Stimulated activated naive CD4-positive, alpha-beta T cell (primary cell): ENCODE measurements around the gene CLEC17A.
"Not testable (repeated sequence)": the region's sequence is repeated elsewhere in the genome, so short reads cannot be mapped to it uniquely, and the experiment has no call there.

ENCODE experiments used
- DNase-seq, 6 experiments: peaks; one replicate each; lab custom pipeline; 2025; lab: John Stamatoyannopoulos, UW

The CLEC17A gene, protein sequence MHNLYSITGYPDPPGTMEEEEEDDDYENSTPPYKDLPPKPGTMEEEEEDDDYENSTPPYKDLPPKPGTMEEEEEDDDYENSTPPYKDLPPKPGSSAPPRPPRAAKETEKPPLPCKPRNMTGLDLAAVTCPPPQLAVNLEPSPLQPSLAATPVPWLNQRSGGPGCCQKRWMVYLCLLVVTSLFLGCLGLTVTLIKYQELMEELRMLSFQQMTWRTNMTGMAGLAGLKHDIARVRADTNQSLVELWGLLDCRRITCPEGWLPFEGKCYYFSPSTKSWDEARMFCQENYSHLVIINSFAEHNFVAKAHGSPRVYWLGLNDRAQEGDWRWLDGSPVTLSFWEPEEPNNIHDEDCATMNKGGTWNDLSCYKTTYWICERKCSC

DNA sequence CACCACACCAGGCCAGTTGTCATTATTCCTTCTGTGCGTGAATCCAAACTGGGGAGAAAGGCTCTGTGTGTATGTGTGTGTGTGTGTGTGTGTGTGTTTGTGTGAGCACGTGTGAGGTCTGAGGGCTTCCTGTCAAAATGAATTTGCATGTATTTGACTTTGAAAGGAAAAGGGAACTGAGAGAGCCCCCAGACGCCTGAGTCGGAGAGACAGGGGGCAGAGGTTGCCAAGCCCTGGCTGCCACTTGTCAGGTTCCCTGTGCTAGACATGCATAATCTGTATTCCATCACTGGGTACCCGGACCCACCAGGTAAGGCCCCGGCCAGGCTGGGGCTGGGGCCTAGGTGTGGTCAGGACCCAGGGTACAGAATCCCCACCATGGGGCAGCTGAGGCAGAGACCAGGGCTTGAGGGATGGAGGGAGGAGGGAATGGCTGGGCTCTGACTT lies at the start of gene CLEC17A:
Gene CLEC17A (plus strand): TSS at position 191 of the 447 bp plus-strand sequence. CDS start 77 bp downstream, at position 268.
- DNase-seq: no peak

DNA sequence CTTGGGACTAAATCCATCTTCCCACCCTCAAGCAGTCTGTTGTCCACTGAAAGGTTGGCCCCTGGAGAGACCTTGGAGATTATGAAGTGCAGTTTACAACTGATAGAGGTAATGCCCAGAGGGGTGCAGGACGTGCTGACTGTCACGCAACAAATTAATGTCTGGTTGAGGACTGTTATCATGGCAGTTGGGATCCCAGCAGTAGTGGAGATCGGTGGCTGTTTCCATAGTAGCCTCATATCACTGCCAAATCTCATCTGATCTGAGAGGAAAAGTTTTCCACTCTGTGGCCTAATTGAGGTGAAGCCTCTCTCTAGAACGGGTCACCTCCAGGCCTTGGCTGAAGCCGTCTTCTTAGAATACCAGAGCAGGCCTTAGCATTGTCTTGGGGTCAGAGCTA lies 49.4 kb upstream of the CLEC17A start:
- DNase-seq: no peak

DNA sequence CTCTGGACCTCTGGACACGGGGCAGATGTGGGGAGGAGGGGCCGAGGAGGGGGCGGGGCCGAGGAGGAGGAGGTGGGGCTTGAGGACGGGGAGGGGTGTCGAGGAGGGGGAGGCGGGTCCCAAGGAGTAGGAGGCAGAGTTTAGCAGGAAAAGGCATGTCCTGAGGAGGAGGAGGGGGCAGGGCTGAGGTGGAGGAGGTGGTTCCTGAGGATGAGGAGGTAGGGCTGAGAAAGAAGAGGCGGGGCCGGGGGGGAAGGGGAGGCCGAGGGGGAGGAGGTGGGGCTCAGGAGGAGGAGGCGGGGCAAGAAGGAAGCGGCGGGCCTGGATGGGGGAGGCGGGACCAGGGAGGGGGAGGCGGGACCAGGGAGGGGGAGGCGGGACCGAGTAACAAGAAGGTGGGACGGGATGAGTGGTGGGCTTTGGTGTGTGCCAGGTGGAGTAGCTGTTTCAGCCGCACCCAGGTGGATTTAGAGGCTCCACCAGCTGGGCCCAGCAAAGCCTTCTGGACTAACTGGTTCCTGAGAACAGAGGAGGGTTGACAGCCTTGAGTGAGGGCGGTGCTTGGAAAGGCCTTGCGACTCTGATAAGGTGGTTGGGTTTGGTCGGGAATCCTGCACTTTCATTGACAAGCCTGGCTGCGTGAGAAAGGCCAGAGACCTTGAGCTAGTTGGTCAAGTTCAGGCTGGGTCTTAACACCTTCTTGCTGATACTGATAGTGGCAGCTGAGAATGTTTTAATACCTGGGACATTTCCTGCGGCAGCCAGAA lies 45.8 kb upstream of the CLEC17A start:
- DNase-seq: peak; percentile 20 to 64 (median 32)

DNA sequence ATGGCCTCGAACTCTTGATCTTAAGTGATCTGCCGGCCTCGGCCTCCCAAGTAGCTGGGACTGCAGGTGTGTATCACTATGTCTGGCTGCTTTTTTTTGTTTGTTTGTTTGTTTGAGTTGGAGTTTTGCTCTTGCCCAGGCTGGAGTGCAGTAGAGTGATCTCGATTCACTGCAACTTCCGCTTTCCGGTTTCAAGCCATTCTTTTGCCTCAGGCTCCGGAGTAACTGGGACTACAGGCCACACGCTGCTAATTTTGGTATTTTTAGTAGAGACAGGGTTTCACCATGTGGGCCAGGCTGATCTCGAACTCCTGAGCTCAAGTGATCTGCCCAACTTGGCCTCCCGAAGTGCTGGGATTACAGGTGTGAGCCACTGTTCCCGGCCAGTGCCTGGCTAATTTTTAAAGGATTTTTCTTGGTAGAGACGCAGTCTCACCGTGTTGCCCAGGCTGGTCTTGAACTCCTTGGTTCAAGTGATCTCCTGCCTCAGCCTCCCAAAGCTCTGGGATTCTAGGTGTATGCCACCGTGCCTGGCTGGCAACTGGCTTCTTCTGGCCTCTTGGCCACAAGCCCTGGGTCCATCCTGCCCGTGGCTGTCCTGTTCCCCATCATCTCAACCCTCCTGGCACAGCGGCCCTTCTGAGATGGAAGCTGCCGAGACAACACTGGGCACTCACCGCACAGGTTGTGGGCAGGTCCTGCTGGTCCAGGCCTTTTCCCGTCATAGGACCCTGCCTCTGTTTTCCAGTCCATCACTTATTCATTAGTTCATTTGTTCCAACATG lies 42.0 kb upstream of the CLEC17A start:
- DNase-seq: no peak

DNA sequence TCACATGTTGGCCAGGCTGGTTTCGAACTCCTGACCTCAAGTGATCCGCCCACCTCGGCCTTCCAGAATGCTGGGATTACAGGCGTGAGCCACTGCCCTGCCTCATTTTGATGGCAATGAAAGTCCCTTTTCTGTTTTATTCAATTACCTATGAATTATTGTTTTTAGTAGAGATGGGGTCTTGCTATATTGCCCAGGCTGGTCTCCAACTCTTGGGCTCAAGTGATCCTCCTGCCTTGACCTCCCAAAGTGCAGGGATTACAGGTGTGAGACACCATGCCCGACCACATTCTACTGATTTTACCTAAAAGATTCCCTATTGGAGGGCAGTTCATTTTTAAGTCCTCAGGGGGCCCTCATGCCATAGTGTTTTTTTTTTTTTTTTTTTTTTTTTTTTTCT lies 40.9 kb upstream of the CLEC17A start:
- DNase-seq: not testable (repeated sequence)

DNA sequence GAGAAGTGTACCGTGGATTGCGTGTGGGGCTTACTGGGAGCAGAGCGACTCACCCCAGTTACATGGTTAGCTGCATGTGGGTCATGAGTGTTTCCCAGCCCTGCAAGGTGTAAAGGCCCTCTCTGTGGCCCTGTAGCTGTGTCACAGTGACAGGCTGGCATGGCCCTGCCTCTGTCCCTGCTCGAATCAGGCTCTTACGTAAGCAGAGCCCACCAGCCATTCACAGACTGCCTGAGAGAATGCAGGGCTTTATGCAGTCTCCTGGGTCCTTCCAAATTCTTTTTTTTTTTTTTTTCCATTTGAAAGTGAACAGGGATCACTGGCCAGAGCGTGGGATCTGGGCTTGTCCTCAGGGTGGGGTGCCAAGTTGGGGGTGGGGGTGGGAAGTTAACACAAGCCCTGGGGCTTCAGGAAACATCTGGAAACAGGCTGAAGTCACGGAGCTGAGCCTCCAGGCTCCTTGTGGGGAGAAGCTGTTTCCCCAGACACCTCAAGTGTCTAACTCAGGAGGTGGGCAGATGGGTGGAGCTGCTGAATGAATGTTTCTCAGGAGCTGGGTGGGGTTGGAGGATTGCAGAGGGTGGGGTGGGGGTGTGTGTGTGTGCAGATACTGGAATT lies 40.1 kb upstream of the CLEC17A start:
- no peak for DNase-seq

DNA sequence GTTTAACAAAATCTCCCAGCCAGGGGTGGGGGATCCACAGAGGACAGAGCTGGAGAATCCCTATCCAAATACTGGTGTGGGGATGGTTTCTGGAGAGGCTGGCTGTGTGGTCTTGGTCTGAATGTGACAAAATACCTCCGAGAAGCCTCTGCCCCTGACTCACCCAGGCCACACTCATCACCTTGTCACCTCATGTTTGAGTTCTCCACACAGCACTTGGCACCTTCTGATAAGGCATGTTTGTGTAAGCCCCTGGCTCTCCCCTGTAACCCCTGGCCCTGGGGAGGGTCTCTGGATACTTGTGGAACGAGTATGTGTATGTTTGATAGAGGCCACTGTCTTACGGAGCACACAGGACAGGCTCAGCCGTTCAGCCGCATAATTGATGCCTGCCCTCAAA lies 38.8 kb upstream of the CLEC17A start:
- no peak for DNase-seq

DNA sequence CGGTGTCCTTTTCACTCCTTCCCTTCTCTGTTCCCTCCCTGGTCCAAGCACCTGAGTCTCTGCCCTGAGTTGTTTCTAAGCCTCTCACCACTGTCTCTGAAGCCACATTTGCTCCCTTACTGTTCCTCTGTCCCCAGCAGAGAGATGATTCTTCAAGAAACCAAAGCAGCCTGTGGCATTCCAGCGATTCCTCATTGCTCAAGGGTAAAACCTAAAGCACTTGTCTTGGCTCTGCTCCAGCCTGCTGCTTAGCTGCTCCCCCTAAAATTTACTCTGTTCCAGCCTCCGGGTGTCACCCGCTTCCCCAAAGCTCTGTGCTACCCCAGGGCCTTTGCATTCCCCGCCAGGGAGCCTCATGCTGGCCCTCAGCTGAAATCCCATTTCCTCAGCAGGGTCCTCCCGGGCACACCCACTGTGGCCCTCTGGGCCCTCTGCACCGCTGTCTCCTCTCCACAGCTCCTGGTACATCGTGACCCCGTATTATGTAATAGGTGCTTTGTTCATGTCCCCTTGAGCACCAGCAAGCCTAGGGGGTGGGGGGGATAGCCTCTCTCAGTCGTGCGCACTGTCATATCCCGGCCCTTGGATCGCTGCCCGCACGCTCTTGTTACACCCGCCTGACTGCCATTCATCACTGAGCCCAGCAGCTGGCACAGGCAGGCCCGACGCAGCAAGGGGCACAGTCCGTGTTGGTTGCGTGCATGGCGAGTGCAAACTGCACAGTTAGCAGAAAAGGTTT lies 37.7 kb upstream of the CLEC17A start:
- DNase-seq: no peak

DNA sequence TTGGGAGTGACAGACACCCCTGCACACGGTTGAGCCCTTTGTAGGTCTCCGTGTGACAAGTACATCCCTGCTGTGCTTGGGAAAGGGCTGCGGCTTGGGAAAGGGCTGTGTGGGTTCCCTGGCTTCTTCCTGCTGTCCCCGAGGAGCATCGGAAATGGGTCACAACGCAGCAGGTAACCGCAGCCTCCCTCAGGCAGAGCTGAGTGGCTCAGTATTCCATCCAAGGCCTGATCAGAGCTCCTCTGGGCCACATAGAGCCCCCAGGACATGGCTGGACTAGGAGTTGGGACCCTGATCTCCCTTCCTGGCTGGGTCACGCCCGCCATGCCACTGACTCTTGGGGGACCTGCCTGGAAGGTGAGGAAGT lies 37.2 kb upstream of the CLEC17A start:
- DNase-seq: no peak

DNA sequence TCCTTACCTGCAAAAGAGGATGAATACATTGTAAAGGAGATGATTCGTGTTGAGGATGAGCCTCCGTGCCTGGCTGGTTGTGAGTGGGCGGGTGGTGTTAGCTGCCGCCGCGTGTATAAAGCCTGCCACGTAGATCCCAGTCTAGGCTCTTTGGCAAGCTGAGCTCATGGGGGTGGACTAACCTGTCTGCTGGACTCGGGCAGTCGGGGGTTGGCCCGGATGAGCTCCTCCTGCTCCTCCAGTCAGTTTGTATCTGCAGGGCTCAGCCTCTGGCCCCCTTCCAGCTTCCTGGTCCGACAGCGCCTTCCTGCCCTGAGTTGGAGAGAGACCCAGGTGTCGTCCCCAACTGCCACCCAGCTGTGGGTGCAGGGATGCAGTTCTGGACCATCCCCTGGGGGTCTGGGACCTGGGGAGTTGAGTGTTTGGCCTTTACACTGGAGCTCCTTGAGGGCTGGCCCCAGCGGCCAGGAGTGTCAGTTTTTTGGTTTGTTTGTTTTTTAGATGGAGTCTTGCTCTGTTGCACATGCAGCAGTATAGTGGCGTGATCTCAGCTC lies 32.6 kb upstream of the CLEC17A start:
- DNase-seq: no peak

DNA sequence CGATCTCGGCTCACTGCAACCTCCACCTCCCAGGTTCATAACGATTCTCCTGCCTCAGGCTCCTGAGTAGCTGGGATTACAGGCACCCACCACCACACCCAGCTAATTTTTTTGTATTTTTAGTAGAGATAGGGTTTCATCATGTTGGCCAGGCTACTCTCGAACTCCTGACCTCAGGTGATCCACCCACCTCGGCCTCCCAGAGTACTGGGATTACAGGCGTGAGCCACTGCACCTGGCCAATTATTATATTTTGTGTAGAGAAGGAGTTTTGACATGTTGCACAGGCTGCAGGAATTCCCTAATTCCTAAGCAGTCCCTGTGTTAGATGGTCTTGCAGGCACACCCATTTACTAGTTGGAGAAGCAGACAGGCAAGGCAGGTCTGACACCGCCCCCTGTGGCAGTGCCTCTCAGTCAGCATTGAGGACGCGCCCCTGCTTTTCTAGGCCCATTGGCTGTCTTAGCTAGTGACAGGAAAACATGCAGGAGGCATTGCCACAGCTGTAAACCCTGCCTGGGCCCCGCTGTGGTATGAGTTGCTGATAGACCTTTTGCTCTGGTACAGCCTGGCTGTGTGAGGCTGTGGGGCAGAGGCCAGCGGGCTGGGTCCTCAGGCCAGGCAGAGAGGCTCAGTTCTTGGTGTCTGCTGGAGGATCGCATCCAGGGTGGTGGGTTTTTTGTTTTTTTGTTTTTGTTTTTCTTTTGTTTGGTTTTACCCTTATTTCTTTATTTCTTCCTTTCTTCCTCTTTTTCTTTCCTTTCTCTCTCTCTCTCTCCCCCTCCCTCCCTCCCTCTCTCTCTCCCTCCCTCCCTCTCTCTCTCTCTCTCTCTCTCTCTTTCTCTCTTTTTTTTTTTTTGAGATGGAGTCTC lies 31.5 kb upstream of the CLEC17A start:
- peak; percentile 69 to 86 (median 82) for DNase-seq

DNA sequence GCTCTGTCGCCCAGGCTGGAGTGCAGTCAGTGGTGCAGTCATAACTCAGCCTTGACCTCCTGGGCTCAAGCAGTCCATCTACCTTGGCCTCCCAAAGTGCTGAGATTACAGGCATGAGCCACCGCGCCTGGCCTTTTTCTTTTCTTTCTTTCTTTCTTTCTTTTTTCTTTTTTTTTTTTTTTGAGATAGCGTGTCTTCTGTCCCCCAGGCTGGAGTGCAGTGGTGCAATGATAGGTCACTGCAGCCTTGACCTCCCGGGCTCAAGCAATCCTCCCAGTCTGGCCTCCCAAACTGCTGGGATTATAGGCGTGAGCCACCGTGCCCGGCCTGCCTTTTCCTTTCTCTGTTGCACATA lies 30.9 kb upstream of the CLEC17A start:
- DNase-seq: not testable (repeated sequence)

DNA sequence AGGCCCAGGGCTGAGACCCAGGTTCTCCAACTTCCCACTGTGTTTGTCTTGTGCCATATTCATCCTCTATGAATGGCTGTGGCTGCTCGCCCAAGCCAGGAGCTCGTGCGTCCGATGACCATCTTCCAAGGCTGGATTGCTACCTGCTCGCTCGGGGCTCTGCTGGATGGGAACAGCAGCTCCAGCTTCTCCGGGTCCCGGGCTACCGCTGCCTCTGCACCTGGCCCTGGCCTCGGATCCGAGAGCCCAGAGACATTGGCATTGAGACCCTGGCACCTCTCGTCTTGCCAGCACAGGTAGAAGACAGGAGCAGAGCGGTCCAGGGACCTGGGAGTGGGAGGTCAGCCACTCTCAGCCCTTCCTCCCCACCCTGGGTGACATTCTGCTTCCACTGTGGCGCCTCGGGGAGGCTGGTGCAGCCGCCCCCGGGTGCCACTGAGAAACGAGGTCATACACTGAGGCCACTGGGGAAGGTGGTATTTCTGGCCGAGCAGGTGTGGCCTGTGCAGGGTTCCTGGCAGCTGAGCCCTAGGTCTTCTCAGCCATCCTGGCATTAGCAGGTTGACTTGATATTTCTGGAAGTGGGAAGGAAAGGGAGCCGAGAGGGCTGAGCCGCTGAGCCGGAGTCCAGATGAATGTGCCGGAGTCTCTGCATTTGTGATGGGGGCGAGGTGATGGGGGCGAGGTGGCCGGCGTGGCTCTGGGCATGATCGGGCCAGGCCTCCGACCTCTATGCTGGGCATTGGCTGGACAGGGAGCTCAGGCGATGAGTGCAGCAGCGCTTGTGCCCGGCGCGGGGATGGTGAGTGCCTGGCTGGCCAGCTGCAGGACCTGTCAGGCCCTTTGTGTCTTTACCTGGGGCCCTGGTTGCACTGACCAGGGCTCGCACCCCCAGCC lies 29.6 kb upstream of the CLEC17A start:
- no peak for DNase-seq

DNA sequence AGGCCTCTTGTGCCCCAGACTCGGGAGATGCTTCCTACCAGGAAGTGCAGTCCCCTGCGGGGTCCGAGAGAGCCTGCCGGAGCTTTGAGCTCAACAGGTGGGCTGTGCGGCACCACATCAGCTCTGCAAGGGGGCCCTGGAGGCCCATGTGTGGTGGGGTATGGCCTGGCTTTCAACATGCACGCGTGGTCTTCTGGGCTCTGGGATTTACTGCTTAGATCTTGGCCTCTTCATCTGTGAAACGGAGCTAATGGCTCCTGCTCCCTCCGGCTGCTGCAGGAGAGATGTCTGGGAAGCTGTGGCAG lies 29.0 kb upstream of the CLEC17A start:
- DNase-seq: no peak

DNA sequence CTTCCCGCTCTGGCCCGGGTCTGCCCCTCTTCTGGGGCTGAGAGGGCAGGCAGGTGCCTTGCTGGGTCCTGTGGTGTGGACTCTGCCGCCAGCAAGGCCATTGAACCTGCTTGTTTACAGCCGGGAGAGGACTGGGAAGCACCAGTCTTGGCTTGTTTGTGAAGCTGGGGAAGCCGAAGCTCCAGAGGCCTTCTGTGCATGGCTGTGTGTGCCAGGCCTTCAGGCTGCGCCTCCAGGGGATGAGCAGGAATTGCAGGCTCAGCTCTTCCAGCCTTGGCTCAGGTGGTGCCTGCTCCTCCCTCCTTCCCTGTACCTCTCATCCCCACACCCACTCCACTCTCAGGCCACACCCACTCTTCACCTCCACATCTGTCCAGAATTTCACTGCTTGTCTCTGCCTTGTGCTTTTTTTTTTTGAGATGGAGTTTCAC lies 28.5 kb upstream of the CLEC17A start:
- no peak for DNase-seq

DNA sequence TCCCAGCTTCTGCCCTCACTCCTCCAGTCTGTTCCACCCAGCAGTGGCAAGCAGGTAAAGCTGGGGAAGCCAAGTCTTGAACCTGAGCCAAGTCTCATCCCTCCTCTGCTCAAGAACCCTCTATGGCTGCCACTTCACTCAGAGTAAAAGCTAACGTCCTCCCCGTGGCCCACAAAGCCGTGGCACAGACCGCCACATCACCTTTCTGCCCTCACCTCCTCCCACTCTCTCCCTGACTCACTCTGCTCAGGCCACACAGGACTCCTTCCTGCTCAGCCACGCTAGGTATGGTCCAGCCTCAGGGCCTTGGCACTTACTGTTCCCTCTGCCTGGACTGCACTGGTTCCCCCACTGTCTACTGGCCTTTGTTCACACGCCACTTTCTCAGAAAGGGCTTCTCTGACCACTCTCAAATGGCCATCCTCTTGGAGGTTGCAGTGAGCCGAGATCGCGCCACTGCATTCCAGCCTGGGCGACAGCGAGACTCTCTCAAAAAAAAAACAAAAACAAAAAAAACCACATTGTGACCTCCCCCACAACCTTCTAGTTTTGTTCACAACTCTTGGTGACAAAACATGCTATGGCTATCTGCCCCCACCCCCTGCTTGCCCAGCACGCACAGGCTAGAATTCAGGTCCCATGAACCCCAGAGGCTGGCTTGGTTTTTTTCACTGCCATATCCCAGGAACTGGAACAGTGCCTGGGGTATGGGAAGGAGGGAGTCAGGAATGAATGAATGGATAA lies 26.8 kb upstream of the CLEC17A start:
- no peak for DNase-seq

DNA sequence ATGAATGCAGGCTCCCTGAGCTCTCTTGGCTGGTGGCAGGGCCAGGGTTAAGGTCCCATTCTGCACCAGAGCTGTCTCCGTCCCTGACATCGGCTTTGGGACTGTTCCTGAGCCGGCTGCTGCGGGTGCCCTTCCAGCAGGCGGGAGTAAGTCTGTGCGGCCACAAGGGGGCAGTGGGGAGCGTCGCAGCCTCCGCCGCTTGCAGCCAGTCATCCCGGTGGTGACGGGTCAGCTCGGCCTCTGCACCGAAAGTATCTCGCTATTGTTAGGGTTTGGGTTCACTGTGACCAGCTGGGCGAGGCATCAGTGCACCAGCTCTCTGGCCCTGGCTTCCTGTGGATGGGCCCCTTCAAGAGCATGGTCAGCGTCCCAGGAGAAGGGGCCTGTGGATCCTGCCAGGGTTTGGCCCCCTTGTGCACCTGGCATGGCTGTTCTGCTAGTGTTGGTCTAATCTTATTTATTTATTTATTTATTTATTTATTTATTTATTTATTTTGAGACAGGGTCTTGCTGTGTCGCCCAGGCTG lies 26.2 kb upstream of the CLEC17A start:
- DNase-seq: peak; percentile 25 to 66 (median 56)

DNA sequence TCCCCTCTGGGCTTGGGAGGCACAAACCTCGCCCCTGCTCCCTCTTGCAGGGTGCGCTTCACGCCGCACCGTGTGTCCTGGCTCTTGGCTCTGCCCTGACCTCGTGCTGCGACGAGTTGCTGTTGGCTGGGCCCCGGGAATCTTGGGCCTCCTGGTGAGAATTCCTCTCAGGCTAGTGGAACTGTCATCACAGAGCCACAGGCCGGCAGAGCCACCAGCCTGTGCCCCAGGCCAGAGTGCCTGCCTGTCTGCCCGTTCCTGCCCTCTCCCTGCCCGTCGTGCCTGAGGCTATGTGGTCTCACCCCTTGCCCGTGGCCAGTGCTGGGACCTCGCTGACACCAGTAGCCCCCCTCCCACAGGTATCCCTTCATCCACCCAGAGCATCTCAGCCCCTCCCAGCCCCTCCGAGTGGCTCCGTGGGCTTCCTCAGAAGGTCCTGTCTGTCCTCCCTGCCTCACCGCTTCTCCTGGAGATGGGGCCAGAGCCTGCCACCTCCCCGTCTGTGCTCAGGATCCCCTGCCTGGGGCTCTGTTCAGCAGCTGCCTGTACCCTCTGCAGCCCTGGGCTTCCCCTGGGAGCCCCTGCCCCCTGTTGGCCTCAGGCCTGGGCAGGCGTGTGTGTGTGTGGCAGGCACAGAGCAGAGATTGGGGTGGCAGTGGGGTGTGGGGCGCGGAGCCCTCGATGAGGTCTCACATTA lies 24.4 kb upstream of the CLEC17A start:
- no peak for DNase-seq
